ENCODE results near the gene NNT. TPM values are rescaled to one million over a fixed set of nuclear protein-coding genes. Genes with fewer than 3 reads are reported as not detected.

NNT gene
- total and polyA plus RNA-seq, 10 of the 15 experiments (the other 5 are each of a cell fraction or from before 2014, with no cell fraction given), result 20.8 to 73.1 (median 51.9) TPM

Other genes starting within 250 kb of the NNT start
- 5.6 and 6.3 TPM in 2 replicates for gene CCL28, start 190.8 kb upstream of the NNT start, total RNA-seq (2014; rRNA removed)
- 6.2 and 6.4 TPM in 2 replicates for gene CCL28, start 190.8 kb upstream of the NNT start, total RNA-seq (2014; rRNA removed; fragmentation: Illumina TruSeq; extraction: Trizol)
- 3.4 and 3.6 TPM in 2 replicates for gene CCL28, start 190.8 kb upstream of the NNT start, total RNA-seq (2021)
- 1.5 and 1.7 TPM in 2 replicates for gene CCL28, start 190.8 kb upstream of the NNT start, polyA plus RNA-seq (2011; rRNA removed)
- 6.3 and 8.2 TPM in 2 replicates for gene CCL28, start 190.8 kb upstream of the NNT start, polyA plus RNA-seq (2014; fragmentation: Illumina TruSeq; extraction: Trizol)
- 1 to 10 TPM; 3.9 to 4.2 TPM for gene CCL28, start 190.8 kb upstream of the NNT start, polyA plus RNA-seq (2014; fragmentation: Nextera tagmentation; extraction: Ambion mirVana)
- 4.3 and 7.5 TPM in 2 replicates for gene CCL28, start 190.8 kb upstream of the NNT start, polyA plus RNA-seq (2014; rRNA removed)
- gene CCL28, start 190.8 kb upstream of the NNT start, polyA plus RNA-seq (2016; fragmentation: Nextera tagmentation; extraction: Ambion mirVana), result 1 to 10 TPM; 3.1 to 4.5 TPM
- 7.7 and 15.3 TPM in 2 replicates for gene TMEM267, start 119.3 kb upstream of the NNT start, total RNA-seq (2014; rRNA removed)
- 8.2 and 9.0 TPM in 2 replicates for gene TMEM267, start 119.3 kb upstream of the NNT start, total RNA-seq (2014; rRNA removed; fragmentation: Illumina TruSeq; extraction: Trizol)
- gene TMEM267, start 119.3 kb upstream of the NNT start, total RNA-seq (2021), result 11.3 and 11.7 TPM in 2 replicates
- 16.4 and 20.3 TPM in 2 replicates for gene TMEM267, start 119.3 kb upstream of the NNT start, polyA plus RNA-seq (2011; rRNA removed)
- gene TMEM267, start 119.3 kb upstream of the NNT start, polyA plus RNA-seq (2014; fragmentation: Illumina TruSeq; extraction: Trizol), result 10.6 and 11.0 TPM in 2 replicates
- gene TMEM267, start 119.3 kb upstream of the NNT start, polyA plus RNA-seq (2014; fragmentation: Nextera tagmentation; extraction: Ambion mirVana), result 10 to 100 TPM; 20.5 to 37.3 TPM
- 7.4 and 9.5 TPM in 2 replicates for gene TMEM267, start 119.3 kb upstream of the NNT start, polyA plus RNA-seq (2014; rRNA removed)
- gene TMEM267, start 119.3 kb upstream of the NNT start, polyA plus RNA-seq (2016; fragmentation: Nextera tagmentation; extraction: Ambion mirVana), result 10 to 100 TPM; 15.3 to 18.4 TPM
- 9.4 and 13.0 TPM in 2 replicates for gene C5orf34, start 88.0 kb upstream of the NNT start, total RNA-seq (2014; rRNA removed)
- gene C5orf34, start 88.0 kb upstream of the NNT start, total RNA-seq (2014; rRNA removed; fragmentation: Illumina TruSeq; extraction: Trizol), result 9.9 and 10.6 TPM in 2 replicates
- gene C5orf34, start 88.0 kb upstream of the NNT start, total RNA-seq (2021), result 5.6 and 6.1 TPM in 2 replicates
- gene C5orf34, start 88.0 kb upstream of the NNT start, polyA plus RNA-seq (2011; rRNA removed), result 12.0 and 16.4 TPM in 2 replicates
- 10.6 and 14.9 TPM in 2 replicates for gene C5orf34, start 88.0 kb upstream of the NNT start, polyA plus RNA-seq (2014; fragmentation: Illumina TruSeq; extraction: Trizol)
- 1 to 10 TPM; 7.4 to 8.8 TPM for gene C5orf34, start 88.0 kb upstream of the NNT start, polyA plus RNA-seq (2014; fragmentation: Nextera tagmentation; extraction: Ambion mirVana)
- gene C5orf34, start 88.0 kb upstream of the NNT start, polyA plus RNA-seq (2014; rRNA removed), result 6.5 and 6.9 TPM in 2 replicates
- gene C5orf34, start 88.0 kb upstream of the NNT start, polyA plus RNA-seq (2016; fragmentation: Nextera tagmentation; extraction: Ambion mirVana), result 10 to 100 TPM; 12.9 to 15.1 TPM
- 55.6 and 67.0 TPM in 2 replicates for gene PAIP1, start 46.1 kb upstream of the NNT start, total RNA-seq (2014; rRNA removed)
- 56.3 and 64.1 TPM in 2 replicates for gene PAIP1, start 46.1 kb upstream of the NNT start, total RNA-seq (2014; rRNA removed; fragmentation: Illumina TruSeq; extraction: Trizol)
- 42.2 and 43.0 TPM in 2 replicates for gene PAIP1, start 46.1 kb upstream of the NNT start, total RNA-seq (2021)
- 90.9 and 94.3 TPM in 2 replicates for gene PAIP1, start 46.1 kb upstream of the NNT start, polyA plus RNA-seq (2011; rRNA removed)
- gene PAIP1, start 46.1 kb upstream of the NNT start, polyA plus RNA-seq (2014; fragmentation: Illumina TruSeq; extraction: Trizol), result 63.4 and 81.3 TPM in 2 replicates
- 10 to 100 TPM; 37.4 to 52.7 TPM for gene PAIP1, start 46.1 kb upstream of the NNT start, polyA plus RNA-seq (2014; fragmentation: Nextera tagmentation; extraction: Ambion mirVana)
- 43.3 and 46.4 TPM in 2 replicates for gene PAIP1, start 46.1 kb upstream of the NNT start, polyA plus RNA-seq (2014; rRNA removed)
- gene PAIP1, start 46.1 kb upstream of the NNT start, polyA plus RNA-seq (2016; fragmentation: Nextera tagmentation; extraction: Ambion mirVana), result 10 to 100 TPM; 58.3 to 70.7 TPM

Measured in GM12878 (cell line).